Panc1 (cell line): Measurements from ENCODE around the gene PDS5A.

Experiments
- SIN3A ChIP-seq: IDR thresholded peaks from 2 replicates; pipeline ENCODE4 v1.6.1; 2012; ENCODE audit warnings: low read depth, mild to moderate bottlenecking, low read length, moderate library complexity, borderline replicate concordance; ENCODE audit not compliant: insufficient read depth
- TF ChIP-seq, protein P1 (sequence below): fragments of 450-650 bp; IDR thresholded peaks from 2 replicates; pipeline ENCODE4 v1.5.1; 2017; ENCODE audit warnings: mild to moderate bottlenecking

DNA sequence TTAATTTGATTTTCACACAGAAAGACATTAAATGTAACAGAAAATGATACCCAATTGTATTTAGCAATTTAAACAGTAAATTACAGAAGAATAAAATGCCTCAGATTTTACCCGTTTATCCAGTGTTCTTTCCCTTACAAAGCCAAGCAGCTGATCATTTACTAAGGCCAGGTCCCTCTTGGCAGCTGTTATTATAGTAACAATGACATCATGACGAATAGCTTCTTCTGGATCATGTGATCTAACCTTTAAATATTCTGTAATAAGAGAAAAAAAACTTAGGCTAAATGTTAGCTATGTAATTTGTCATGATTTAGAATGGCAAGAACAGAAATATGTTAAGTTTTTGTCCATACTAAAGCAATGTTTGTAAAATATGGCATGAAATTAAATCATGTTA is 69.4 kb downstream of the PDS5A start:
- TF ChIP-seq, protein P1, sequence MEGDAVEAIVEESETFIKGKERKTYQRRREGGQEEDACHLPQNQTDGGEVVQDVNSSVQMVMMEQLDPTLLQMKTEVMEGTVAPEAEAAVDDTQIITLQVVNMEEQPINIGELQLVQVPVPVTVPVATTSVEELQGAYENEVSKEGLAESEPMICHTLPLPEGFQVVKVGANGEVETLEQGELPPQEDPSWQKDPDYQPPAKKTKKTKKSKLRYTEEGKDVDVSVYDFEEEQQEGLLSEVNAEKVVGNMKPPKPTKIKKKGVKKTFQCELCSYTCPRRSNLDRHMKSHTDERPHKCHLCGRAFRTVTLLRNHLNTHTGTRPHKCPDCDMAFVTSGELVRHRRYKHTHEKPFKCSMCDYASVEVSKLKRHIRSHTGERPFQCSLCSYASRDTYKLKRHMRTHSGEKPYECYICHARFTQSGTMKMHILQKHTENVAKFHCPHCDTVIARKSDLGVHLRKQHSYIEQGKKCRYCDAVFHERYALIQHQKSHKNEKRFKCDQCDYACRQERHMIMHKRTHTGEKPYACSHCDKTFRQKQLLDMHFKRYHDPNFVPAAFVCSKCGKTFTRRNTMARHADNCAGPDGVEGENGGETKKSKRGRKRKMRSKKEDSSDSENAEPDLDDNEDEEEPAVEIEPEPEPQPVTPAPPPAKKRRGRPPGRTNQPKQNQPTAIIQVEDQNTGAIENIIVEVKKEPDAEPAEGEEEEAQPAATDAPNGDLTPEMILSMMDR = no peak
- TF ChIP-seq SIN3A = no peak
